ENCODE results near the gene MAP1LC3B2. TPM values are rescaled to one million over a fixed set of nuclear protein-coding genes. Genes with fewer than 3 reads are reported as not detected.

MAP1LC3B2 gene
- total and polyA plus RNA-seq, 8 donors, result 1.3 to 16.9 (median 2.3) TPM; not detected in 2

GRCh38 chr12:116577154-116577561 is 18.0 kb downstream of the MAP1LC3B2 start:
- Histone ChIP-seq H3K9me3 (no peaks in the 10 kb centered on the region), H3K4me1 (peaks cover 0 to 3% (median under 1%) of the 10 kb centered on the region in 4 donors), H3K27me3 (no peaks in the 10 kb centered on the region), H3K27ac (no peak overlapping the region), H3K36me3 (no peaks in the 10 kb centered on the region), H3K4me3 (no peak overlapping the region)
- DNase-seq, result no peak
- 61 to 88% (median 71%) methylated on average over 4 of the region's 4 CpGs for WGBS, 5 donors
- TF ChIP-seq POLR2A (IDR thresholded peaks at IDR 0.05) (no peak), POLR2AphosphoS5 (IDR thresholded peaks at IDR 0.05) (no peak), CTCF (IDR thresholded peaks at IDR 0.05) (no peak), EP300 (IDR thresholded peaks at IDR 0.05) (no peak)
- intact Hi-C loops (cut with DNase I; ENCODE audit: low total_unique reads), result no loop called here

- Histone ChIP-seq H3K4me3 (no peak overlapping the region), H3K27me3 (no peaks in the 10 kb centered on the region), H3K9me3 (no peaks in the 10 kb centered on the region), H3K4me1 (peaks cover 0 to 9% (median 3%) of the 10 kb centered on the region in 4 donors), H3K27ac (no peak overlapping the region), H3K36me3 (no peaks in the 10 kb centered on the region)
- no peak for DNase-seq
- 95 to 100% (median 100%) methylated on average over 1 of the region's 1 CpG for WGBS, 5 donors
- intact Hi-C loops (cut with DNase I; ENCODE audit: low total_unique reads), result no loop called here
- TF ChIP-seq POLR2AphosphoS5 (IDR thresholded peaks at IDR 0.05), result no peak
- TF ChIP-seq POLR2A (IDR thresholded peaks at IDR 0.05), result no peak
- no peak for TF ChIP-seq CTCF (IDR thresholded peaks at IDR 0.05)
Measured at GRCh38 chr12:116578051-116578450, 18.9 kb downstream of the MAP1LC3B2 start.

GRCh38 chr12:116582610-116583009 is 23.4 kb downstream of the MAP1LC3B2 start:
- TF ChIP-seq POLR2AphosphoS5 (IDR thresholded peaks at IDR 0.05) (no peak), EP300 (IDR thresholded peaks at IDR 0.05) (no peak), POLR2A (IDR thresholded peaks at IDR 0.05) (no peak), CTCF (IDR thresholded peaks at IDR 0.05) (no peak)

GRCh38 chr12:116583129-116583694 is 24.0 kb downstream of the MAP1LC3B2 start:
- WGBS, 5 donors, result 85 to 91% (median 89%) methylated on average over 6 of the region's 6 CpGs
- Histone ChIP-seq H3K4me3 (no peak overlapping the region), H3K27me3 (no peaks in the 10 kb centered on the region), H3K36me3 (no peaks in the 10 kb centered on the region), H3K27ac (no peak overlapping the region), H3K9me3 (peaks cover 0 to 8% (median 7%) of the 10 kb centered on the region in 4 donors), H3K4me1 (peaks cover 0 to 9% (median 3%) of the 10 kb centered on the region in 4 donors)
- TF ChIP-seq POLR2A (IDR thresholded peaks at IDR 0.05), result no peak
- TF ChIP-seq POLR2AphosphoS5 (IDR thresholded peaks at IDR 0.05), result no peak
- TF ChIP-seq CTCF (IDR thresholded peaks at IDR 0.05), result no peak
- no peak for TF ChIP-seq EP300 (IDR thresholded peaks at IDR 0.05)
- DNase-seq, result no peak
- intact Hi-C loops (cut with DNase I; ENCODE audit: low total_unique reads), result no loop called here

More at GRCh38 chr12:116582610-116583009, 23.4 kb downstream of the MAP1LC3B2 start:
- Histone ChIP-seq H3K4me1 (peaks cover 0 to 9% (median 3%) of the 10 kb centered on the region in 4 donors), H3K27ac (no peak overlapping the region), H3K36me3 (no peaks in the 10 kb centered on the region), H3K9me3 (peaks cover 0 to 8% (median 7%) of the 10 kb centered on the region in 4 donors), H3K4me3 (no peak overlapping the region), H3K27me3 (no peaks in the 10 kb centered on the region)
- peak in 1 of 2 donors; percentile 71 for DNase-seq
- WGBS, 5 donors, result 41 to 49% (median 43%) methylated on average over 11 of the region's 11 CpGs
- intact Hi-C loops (cut with DNase I; ENCODE audit: low total_unique reads), result no loop called here

All from stomach (tissue), 9 donors.